Renal cortex interstitium (tissue), 15 donors: ENCODE data around the gene LZTR1. TPM values are rescaled to one million over a fixed set of nuclear protein-coding genes. Genes with fewer than 3 reads are reported as not detected.
A peak's percentile ranks its signal among the peaks of the same experiment; 100 is the strongest.
"Not testable (repeated sequence)": the region's sequence is repeated elsewhere in the genome, so short reads cannot be mapped to it uniquely, and the experiment has no call there.

Experiments used
- DNase-seq, 11 donors: peaks; one replicate each; pipeline ENCODE4 v3.0.0-alpha.2; 2013; ENCODE audit warnings: low read depth in 9 of 11, low spot score in 4 of 11; ENCODE audit errors: extremely low read depth in 1 of 11
- long read RNA-seq, 16 experiments: transcript quantifications; one replicate each; lab custom pipeline, GENCODE V29; 2026
- polyA plus RNA-seq, 3 donors: library from polyadenylated mRNA; unstranded; fragments of 120-200 nt; gene quantifications; one replicate each; pipeline ENCODE4 v1.2.1, GENCODE V29; 2013; ENCODE audit not compliant: insufficient read length in 3 of 3

Gene LZTR1
- 10 to 100 TPM; 44.4 to 64.1 (median 50.3) TPM for polyA plus RNA-seq
- long read RNA-seq, donor 1, full-length matches to known transcripts = 2 of 31 reads
- long read RNA-seq, donor 1, partial matches to known transcripts = 29 of 31 reads
- long read RNA-seq, donor 1, other reads (novel, unspliced or antisense) = 0 of 31 reads
- long read RNA-seq, donor 2, full-length matches to known transcripts = 1 of 1 reads
- long read RNA-seq, donor 2, partial matches to known transcripts = 0 of 1 reads
- long read RNA-seq, donor 2, other reads (novel, unspliced or antisense) = 0 of 1 reads
- long read RNA-seq, donor 3, full-length matches to known transcripts = 2 of 36 reads
- long read RNA-seq, donor 3, partial matches to known transcripts = 21 of 36 reads
- long read RNA-seq, donor 3, other reads (novel, unspliced or antisense) = 13 of 36 reads
- long read RNA-seq, donor 4, full-length matches to known transcripts = 2 of 2 reads
- long read RNA-seq, donor 4, partial matches to known transcripts = 0 of 2 reads
- long read RNA-seq, donor 4, other reads (novel, unspliced or antisense) = 0 of 2 reads
- long read RNA-seq, donor 5, full-length matches to known transcripts = 4 of 87 reads
- long read RNA-seq, donor 5, partial matches to known transcripts = 83 of 87 reads
- long read RNA-seq, donor 5, other reads (novel, unspliced or antisense) = 0 of 87 reads
- long read RNA-seq, donor 6, partial matches to known transcripts = 5 of 6 reads
- long read RNA-seq, donor 6, other reads (novel, unspliced or antisense) = 0 of 6 reads
- long read RNA-seq, donor 7, full-length matches to known transcripts = 2 of 34 reads
- long read RNA-seq, donor 7, partial matches to known transcripts = 16 of 34 reads
- long read RNA-seq, donor 7, other reads (novel, unspliced or antisense) = 16 of 34 reads
- long read RNA-seq, donor 8, full-length matches to known transcripts = 3 of 47 reads
- long read RNA-seq, donor 8, partial matches to known transcripts = 44 of 47 reads
- long read RNA-seq, donor 8, other reads (novel, unspliced or antisense) = 0 of 47 reads
- long read RNA-seq, donor 9, full-length matches to known transcripts = 3 of 3 reads
- long read RNA-seq, donor 9, partial matches to known transcripts = 0 of 3 reads
- long read RNA-seq, donor 9, other reads (novel, unspliced or antisense) = 0 of 3 reads
- long read RNA-seq, donor 10, full-length matches to known transcripts = 1 of 1 reads
- long read RNA-seq, donor 10, partial matches to known transcripts = 0 of 1 reads
- long read RNA-seq, donor 10, other reads (novel, unspliced or antisense) = 0 of 1 reads
- long read RNA-seq, donor 11, full-length matches to known transcripts = 4 of 4 reads
- long read RNA-seq, donor 11, partial matches to known transcripts = 0 of 4 reads
- long read RNA-seq, donor 11, other reads (novel, unspliced or antisense) = 0 of 4 reads
- long read RNA-seq, donor 12, full-length matches to known transcripts = 1 of 1 reads
- long read RNA-seq, donor 12, partial matches to known transcripts = 0 of 1 reads
- long read RNA-seq, donor 12, other reads (novel, unspliced or antisense) = 0 of 1 reads
- long read RNA-seq, donor 13, partial matches to known transcripts = 51 of 53 reads
- long read RNA-seq, donor 13, other reads (novel, unspliced or antisense) = 0 of 53 reads
- long read RNA-seq, donor 14, full-length matches to known transcripts = 4 of 63 reads
- long read RNA-seq, donor 14, partial matches to known transcripts = 51 of 63 reads
- long read RNA-seq, donor 14, other reads (novel, unspliced or antisense) = 8 of 63 reads
- long read RNA-seq, donor 15, partial matches to known transcripts = 14 of 15 reads
- long read RNA-seq, donor 15, other reads (novel, unspliced or antisense) = 0 of 15 reads
- long read RNA-seq, donor 16, full-length matches to known transcripts = 8 of 24 reads
- long read RNA-seq, donor 16, partial matches to known transcripts = 11 of 24 reads
- long read RNA-seq, donor 16, other reads (novel, unspliced or antisense) = 5 of 24 reads

GRCh38 chr22:20981787-20982562, at the start of gene LZTR1:
TSS of gene LZTR1 (plus strand) at chr22:20982297. CDS start at chr22:20982372, 75 bp downstream.
- DNase-seq = peak in 10 of 11 donors; percentile 61 to 80 (median 74)

- no peak for DNase-seq
These were observed 48.2 kb upstream of the LZTR1 start for GRCh38 chr22:20933910-20934309.

- not testable (repeated sequence) for DNase-seq
These were observed 47.0 kb upstream of the LZTR1 start for GRCh38 chr22:20935049-20935448.

GRCh38 chr22:20935780-20936539, 46.1 kb upstream of the LZTR1 start:
- DNase-seq = not testable (repeated sequence)

- DNase-seq = no peak
These were observed 44.9 kb upstream of the LZTR1 start for GRCh38 chr22:20937031-20937793.

GRCh38 chr22:20937794-20938671, 44.1 kb upstream of the LZTR1 start:
- no peak for DNase-seq

GRCh38 chr22:20939457-20940185, 42.5 kb upstream of the LZTR1 start:
- DNase-seq = not testable (repeated sequence)

- DNase-seq = no peak
These were observed 41.9 kb upstream of the LZTR1 start for GRCh38 chr22:20940186-20940651.

GRCh38 chr22:20940904-20941385, 41.2 kb upstream of the LZTR1 start:
- DNase-seq = no peak

GRCh38 chr22:20942203-20942902, 39.7 kb upstream of the LZTR1 start:
- not testable (repeated sequence) for DNase-seq

GRCh38 chr22:20943104-20943933, 38.8 kb upstream of the LZTR1 start:
- DNase-seq = no peak

- no peak for DNase-seq
These were observed 38.1 kb upstream of the LZTR1 start for GRCh38 chr22:20944042-20944441.
